Spleen (tissue), 7 donors: ENCODE measurements around the gene ZNF385B.

ENCODE experiments used
- POLR2A ChIP-seq, 3 donors: fragments of 450-650 bp; IDR thresholded peaks; one replicate each; pipeline ENCODE4 v1.5.1; 2017; ENCODE audit warnings: antibody characterized with exemption in 3 of 3, mild to moderate bottlenecking in 1 of 3
- POLR2AphosphoS5 ChIP-seq, 3 donors: sonication (generic); formaldehyde crosslinking; IDR thresholded peaks; one replicate each; pipeline ENCODE4 v1.5.1; 2017; ENCODE audit warnings: antibody characterized with exemption in 3 of 3
- TF ChIP-seq, protein P1 (sequence below), 11 experiments: fragments of 200-600 bp in 7 of 11; fragments of 450-650 bp in 4 of 11; sonication (generic) in 4 of 11; IDR thresholded peaks in 8 of 11; conservative IDR thresholded peaks in 3 of 11; 1 replicate in 7 of 11; 2 replicates in 4 of 11; pipeline versions ENCODE4 v1.4.0 to v1.8.0; 2016 to 2021; ENCODE audit warnings: antibody characterized with exemption in 11 of 11, inconsistent platforms in 4 of 11, mild to moderate bottlenecking in 1 of 11
- donor health status: DM: no; HTN: no; CAD: no; lungs with moderate emphysema.
- donor health status: DM: no; HTN: no; CAD: no.
- donor health status: DM: no; HTN: no; CAD: no.

DNA sequence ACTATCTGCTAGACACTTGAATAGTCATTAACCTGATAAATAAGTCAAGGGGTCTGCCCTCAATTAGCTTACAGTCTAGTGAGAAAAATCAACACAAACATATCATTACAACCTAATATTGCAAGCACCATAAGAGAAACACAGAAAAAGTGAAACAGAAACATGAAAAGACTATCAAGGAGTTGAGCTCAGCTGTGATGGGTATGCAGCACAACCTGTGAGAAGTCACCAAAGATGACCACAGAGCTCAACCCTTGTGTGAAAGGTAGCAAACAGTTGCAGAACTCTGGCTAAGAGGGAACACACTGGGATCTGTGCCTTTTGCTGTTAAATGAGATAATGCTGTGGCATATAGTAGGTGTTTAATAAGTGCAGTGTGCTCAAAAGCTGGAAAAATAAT lies 11.7 kb downstream of the ZNF385B start:
- TF ChIP-seq, protein P1, sequence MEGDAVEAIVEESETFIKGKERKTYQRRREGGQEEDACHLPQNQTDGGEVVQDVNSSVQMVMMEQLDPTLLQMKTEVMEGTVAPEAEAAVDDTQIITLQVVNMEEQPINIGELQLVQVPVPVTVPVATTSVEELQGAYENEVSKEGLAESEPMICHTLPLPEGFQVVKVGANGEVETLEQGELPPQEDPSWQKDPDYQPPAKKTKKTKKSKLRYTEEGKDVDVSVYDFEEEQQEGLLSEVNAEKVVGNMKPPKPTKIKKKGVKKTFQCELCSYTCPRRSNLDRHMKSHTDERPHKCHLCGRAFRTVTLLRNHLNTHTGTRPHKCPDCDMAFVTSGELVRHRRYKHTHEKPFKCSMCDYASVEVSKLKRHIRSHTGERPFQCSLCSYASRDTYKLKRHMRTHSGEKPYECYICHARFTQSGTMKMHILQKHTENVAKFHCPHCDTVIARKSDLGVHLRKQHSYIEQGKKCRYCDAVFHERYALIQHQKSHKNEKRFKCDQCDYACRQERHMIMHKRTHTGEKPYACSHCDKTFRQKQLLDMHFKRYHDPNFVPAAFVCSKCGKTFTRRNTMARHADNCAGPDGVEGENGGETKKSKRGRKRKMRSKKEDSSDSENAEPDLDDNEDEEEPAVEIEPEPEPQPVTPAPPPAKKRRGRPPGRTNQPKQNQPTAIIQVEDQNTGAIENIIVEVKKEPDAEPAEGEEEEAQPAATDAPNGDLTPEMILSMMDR (IDR thresholded peaks at IDR 0.05 in 8 of 11, conservative IDR thresholded peaks at IDR 0.05 in 3 of 11): no peak
- TF ChIP-seq POLR2A (IDR thresholded peaks at IDR 0.05) (no peak), POLR2AphosphoS5 (IDR thresholded peaks at IDR 0.05) (no peak)
